SHP77 (cell line): Measurements from ENCODE around the gene CAMTA1.

Experiments used
- DNase-seq, 2 experiments: peaks; one replicate each; lab custom pipeline; 2025; lab: John Stamatoyannopoulos, UW

Gene CAMTA1

DNA sequence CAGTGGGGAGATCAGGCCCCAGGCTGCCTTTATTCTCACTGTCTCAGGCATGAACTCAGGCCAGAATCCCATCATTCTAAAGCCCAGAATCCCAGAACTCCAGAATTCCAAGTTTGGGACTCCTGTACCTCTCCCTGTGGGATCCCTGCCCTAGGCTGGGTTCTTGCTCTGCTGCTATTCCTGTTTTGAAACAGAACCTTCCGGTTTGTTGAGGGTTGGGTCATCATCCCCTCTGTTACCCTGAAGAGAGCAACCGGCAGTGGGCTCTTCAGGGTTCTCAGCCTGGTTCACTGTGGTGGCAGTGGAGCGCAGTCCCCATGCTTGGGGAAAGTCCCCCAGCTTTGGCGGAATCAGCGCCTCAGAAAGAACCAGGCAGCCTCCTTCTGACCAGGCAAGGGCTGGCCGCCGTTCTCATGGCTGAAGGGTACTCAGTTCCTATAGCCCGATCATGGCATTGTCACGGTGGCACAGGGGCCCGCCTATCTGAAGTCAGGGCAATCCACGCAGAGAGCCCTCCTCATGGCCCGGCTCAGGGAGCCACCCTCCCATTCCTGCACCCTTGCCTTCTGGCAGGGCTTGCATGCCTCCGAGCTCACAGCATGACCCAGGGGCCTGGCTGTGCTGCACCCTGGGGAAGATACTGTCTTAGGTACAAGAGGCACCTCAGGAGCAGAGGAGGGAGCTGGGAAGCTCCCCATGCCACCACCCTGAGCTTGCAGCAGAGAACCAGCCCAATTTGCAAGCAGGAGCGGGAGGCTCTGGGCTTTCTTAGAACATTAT is 650.2 kb downstream of the CAMTA1 start:
- no peak for DNase-seq

DNA sequence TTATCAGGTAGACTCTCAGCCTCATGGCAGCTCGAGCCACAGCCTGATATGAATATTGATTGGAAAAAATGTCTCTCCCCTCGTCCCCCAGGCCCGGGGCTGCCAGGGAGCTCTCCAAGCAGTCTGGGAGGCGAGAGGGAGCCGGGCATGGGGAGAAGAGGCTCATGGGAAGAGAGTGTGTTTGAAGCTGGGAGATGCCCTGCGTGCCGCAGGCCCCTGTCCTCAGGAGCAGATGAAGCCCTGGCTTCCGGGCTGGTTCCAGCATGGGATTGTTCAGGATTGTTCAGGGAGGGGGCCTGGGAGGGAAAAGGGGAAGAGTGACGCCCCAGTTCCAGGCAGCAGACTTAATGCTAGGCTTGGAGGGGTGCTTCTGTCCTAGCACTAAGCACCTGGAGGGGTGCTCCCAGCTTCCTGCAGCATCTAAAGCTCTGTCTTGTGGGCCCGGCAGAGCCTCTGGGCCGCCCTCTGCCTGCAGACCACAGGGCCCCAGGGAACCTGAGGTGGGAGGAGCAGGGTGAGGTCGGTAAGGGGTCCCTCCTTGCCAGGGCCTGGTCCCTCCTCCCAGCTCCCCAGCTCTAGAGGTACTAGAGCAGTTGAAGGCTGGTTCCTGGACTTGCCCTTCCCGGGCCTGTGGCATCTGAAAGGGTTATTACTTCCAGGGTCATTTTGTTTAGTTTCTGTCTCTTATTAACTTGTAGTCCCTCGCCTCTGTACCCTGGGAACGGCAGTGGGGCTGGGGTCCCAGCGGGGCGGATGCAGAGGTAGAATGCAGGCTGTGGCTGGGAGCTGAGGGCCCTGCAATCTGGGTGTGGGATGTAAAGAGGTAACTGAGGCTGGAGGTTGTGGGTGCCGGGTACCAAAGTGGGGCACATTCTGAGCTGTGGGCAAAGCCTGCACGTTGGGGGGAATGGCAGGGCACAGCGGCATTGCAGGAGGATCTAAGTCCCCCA is 651.1 kb downstream of the CAMTA1 start:
- no peak for DNase-seq

DNA sequence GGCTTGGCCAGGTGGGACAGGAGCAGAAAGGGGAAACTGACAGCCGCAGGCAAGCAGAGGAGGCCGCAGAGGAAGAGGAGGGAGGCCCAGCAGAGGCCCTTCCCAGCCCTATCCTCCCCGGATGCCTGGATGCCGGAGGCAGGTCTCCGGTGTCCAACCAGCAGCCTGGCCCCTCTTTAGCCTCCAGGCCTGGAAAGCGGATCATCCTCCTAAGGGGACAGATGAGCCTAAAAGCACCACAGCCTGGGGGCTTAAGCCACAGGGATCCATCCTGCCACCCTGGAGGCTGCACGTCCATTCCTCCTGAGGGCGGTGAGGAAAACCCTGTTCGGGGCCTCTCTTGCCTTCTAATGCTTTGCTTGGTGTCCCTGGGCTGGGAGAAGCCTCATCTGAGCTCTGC is 651.8 kb downstream of the CAMTA1 start:
- DNase-seq = no peak

DNA sequence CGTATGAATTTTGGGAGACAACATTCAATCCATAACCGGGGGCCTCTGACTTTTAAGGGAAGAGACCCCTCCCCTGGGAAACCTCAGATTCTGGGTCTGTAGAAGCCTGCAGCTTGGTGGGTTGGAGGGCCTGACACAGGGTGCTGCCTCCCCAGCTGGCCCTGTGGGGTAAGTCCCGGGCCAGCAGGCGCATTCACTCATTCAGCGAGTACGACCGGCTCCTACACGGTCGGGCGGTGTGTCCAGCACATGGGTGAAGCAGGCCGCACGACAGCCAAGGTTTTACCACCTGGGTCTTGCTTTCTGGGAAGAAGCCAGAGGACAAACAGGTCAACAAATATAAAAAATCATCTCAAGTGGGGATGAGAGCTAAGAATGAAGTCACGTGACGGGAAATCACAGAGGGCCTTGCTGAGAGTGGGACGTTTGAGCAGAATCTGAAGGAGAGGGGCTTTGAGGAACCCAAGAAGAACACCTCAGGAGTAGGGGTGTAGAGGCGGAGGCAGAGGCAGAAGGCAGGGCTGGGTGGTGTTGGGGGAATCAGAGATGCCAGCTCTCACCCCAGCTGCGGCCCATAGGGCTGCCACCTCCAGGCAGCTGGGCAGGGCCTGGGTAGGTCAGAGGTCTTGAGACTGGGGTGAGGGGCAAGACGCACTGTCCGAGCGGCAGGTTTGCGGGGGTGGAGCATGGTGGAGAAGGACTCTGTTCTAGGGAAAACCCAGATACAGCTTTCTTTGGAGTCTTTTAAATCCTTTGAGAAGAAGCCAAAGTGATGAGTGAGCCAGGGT is 652.5 kb downstream of the CAMTA1 start:
- DNase-seq = no peak

DNA sequence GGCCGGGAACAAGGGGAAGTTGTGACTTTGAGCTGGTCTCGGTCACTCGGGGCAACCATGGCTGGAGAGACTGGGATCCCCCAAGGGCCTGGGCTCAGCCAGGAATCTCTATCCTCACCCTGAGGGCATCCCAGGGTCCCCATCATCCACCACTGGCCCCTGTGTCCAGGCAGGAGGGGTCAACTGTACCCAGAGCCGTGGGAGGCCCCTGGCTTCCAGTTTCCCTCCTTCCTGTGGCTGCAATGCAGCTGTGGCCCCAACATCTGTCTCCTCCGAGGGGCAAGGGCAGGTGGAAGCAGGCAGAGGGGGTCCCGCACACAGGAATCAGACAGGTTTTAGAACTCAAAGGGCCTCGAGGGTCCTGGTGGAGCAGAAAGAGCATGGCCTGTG is 653.1 kb downstream of the CAMTA1 start:
- no peak for DNase-seq

GRCh38 chr1:7438921-7439655 is 653.8 kb downstream of the CAMTA1 start:
- no peak for DNase-seq

DNA sequence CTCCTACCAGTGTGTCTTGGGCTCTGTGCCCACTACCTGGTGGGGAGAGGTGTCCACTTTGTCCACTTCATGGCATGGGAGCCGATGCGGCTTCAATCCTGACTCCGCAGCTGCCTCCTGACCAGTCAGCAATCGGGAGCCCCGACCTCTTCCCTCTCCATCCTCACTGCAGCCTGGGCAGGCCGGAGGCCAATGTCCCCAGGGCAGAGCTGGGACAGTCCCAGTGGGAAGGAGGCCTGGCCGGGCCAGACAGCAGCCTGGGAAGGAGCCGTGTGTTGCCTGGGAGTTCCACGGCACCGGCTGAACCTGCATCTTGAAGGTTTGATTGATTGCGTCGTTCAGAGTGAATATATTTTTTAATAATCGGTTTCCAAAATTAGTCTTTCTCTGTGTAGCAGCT is 654.9 kb downstream of the CAMTA1 start:
- DNase-seq = no peak

GRCh38 chr1:7441143-7441841 is 656.0 kb downstream of the CAMTA1 start:
- no peak for DNase-seq

- no peak for DNase-seq
Measured at GRCh38 chr1:7442036-7442435, 656.8 kb downstream of the CAMTA1 start.

- DNase-seq = no peak
Measured at GRCh38 chr1:7442918-7443317, 657.7 kb downstream of the CAMTA1 start.

- no peak for DNase-seq
Measured at GRCh38 chr1:7444363-7444762, 659.1 kb downstream of the CAMTA1 start.

- peak in 1 of 2 experiments; percentile 45 for DNase-seq
Measured at GRCh38 chr1:7447093-7447492, 661.8 kb downstream of the CAMTA1 start.

DNA sequence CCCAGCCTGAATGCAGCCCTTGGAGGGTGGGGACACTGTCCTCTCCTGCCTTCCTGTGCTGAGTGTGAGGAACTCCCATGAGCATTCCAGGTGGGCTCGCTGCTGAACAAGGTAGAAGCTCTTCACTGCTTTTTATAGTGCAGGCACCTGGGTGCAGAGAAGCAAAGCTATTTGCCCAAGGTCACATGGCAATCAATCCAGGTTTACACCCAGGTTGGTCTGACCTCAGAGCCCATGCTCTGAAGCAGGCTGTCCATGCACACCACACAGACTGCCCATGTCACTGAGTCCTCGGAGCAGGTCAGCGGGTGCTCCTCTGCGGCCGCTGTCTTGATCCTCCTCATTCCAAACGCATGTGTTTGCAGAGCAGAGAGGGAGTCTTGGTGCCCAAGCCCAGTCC is 662.5 kb downstream of the CAMTA1 start:
- no peak for DNase-seq

GRCh38 chr1:7448986-7449385 is 663.7 kb downstream of the CAMTA1 start:
- DNase-seq = no peak

DNA sequence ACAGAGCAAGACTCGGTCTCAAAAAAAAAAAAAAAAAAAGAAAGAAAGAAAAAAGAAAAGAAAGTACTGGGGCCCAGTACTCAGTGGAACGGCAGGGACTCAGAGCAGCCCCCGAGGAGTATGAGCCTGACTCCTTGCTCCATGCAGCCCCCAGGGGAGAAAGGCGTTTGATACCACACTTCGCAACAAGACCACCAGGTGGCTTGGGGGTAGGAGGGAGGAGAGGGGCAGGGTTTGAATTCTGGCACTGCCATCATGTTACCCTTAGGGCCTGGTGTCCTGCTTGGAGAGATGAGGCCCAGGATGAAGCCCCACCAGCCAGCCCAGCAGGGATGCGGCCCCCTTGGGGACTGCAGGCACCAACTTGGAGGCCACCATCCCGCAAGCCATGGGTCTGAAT is 664.5 kb downstream of the CAMTA1 start:
- no peak for DNase-seq

DNA sequence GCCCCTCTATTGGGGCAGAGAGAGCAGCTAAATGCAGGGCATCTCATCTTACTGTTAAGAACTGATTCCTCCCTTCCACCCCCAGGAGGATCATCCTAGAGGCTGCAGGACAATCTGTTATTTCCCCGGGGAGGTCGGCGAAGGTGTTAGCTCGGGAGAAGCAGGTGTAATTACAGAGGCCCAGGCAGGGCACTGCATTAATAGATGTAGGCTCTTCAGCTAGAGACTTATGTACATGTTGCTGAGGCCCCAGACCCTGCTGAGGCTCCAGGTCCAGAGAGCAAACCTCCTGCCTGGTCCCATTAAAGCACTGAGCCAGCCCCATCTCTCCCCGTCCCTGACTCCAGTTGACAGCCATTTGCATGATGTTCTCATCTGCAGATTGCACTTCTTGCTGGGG is 665.6 kb downstream of the CAMTA1 start:
- no peak for DNase-seq

DNA sequence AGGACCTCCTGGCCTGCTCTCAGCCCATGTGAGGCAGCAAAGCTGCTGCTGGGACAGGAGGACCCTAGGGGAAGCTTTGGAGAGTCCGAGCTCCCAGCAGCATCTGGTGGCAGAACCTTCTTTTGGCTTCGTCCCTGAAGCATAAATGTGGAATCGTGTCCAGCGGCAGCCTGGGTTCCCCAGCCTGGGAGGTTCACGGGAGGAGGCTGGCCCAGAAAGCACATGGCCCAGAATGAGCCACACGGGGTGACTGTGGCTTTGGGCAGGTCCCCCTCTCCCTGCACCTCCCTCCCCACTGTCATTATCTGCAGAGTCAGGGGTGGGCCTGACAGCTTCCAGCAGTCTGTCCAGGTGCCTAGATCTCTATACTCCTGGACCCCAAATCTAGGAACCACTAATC is 667.8 kb downstream of the CAMTA1 start:
- no peak for DNase-seq

- peak; percentile 10 to 27 for DNase-seq
Measured at GRCh38 chr1:7454052-7454815, 669.0 kb downstream of the CAMTA1 start.

GRCh38 chr1:7454895-7455784 is 669.9 kb downstream of the CAMTA1 start:
- DNase-seq = no peak
